ENCODE measurements around the gene DACT1. TPM values are rescaled to one million over a fixed set of nuclear protein-coding genes. Genes with fewer than 3 reads are reported as not detected.

The DACT1 gene
- total RNA-seq, 2 donors from 2014 or later, result 36.1 to 50.9 TPM

DNA sequence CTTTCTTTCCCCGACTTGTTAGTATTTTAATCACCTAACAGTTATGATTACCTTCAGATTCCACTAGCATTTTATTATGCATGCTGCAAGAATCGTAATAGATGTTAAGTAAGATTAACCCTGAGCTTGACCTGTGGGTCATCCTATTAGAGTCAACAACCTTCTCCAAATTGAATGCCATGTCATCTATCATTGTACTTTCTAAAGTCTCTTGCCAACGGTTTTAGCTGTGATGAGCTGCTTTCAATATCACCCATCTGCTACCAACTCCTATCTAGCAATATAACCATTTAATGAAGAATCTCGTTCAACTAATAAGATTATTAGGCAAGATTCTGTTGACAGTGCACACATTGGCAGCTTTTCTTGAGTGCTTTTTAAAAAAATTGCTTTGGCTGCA, 33.7 kb downstream of the DACT1 start:
- H3K9me3 ChIP-seq, result no peaks in the 10 kb centered on the region
- H3K36me3 ChIP-seq, result no peaks in the 10 kb centered on the region
- ATAC-seq (ENCODE audit: insufficient number of reproducible peaks, low FRiP score, low read depth) (no peak), DNase-seq (ENCODE audit: low spot score) (no peak)
- peaks cover 0 to 5% of the 10 kb centered on the region in 2 donors for H3K4me1 ChIP-seq (ENCODE audit: control insufficient read depth in 1 of 2, low read depth in 2 of 2)
- no peak overlapping the region for H3K4me3 ChIP-seq
- no peak overlapping the region for H3K27ac ChIP-seq
- no peak for TF ChIP-seq CTCF (IDR thresholded peaks at IDR 0.05)
- no peaks in the 10 kb centered on the region for H3K27me3 ChIP-seq (replicated peaks; ENCODE audit: insufficient read depth)

DNA sequence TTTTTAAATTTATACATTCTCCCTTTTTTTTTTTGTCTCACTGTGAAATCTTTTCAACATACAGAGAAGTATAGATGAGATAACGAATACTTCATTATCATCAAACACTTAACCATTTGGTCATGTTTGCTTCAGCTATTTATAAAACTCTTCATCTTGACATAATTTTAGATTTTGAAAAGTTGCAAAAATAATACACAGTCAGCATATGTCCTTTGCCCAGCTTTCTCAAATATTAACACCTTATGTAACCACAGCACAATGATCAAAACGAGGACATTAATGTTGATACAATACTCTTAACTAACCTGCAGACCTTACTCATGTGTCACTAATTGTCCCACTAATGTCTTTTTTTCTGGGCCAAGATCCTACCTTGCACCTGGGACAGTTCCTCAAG, 36.0 kb downstream of the DACT1 start:
- no peak for TF ChIP-seq CTCF (IDR thresholded peaks at IDR 0.05)
- H3K27ac ChIP-seq, result no peak overlapping the region
- H3K27me3 ChIP-seq (replicated peaks; ENCODE audit: insufficient read depth), result no peaks in the 10 kb centered on the region
- no peaks in the 10 kb centered on the region for H3K36me3 ChIP-seq
- H3K9me3 ChIP-seq, result no peaks in the 10 kb centered on the region
- ATAC-seq (ENCODE audit: insufficient number of reproducible peaks, low FRiP score, low read depth), result no peak
- DNase-seq (ENCODE audit: low spot score), result no peak
- no peak overlapping the region for H3K4me3 ChIP-seq
- H3K4me1 ChIP-seq (ENCODE audit: control insufficient read depth in 1 of 2, low read depth in 2 of 2), result no peaks in the 10 kb centered on the region

- H3K4me1 ChIP-seq (ENCODE audit: control insufficient read depth in 1 of 2, low read depth in 2 of 2), result no peaks in the 10 kb centered on the region
- TF ChIP-seq CTCF (IDR thresholded peaks at IDR 0.05), result no peak
- no peaks in the 10 kb centered on the region for H3K27me3 ChIP-seq (replicated peaks; ENCODE audit: insufficient read depth)
- no peaks in the 10 kb centered on the region for H3K9me3 ChIP-seq
- H3K36me3 ChIP-seq, result no peaks in the 10 kb centered on the region
- no peak overlapping the region for H3K27ac ChIP-seq
- ATAC-seq (ENCODE audit: insufficient number of reproducible peaks, low FRiP score, low read depth), result no peak
- DNase-seq (ENCODE audit: low spot score), result no peak
- H3K4me3 ChIP-seq, result no peak overlapping the region
Measured at GRCh38 chr14:58677001-58677400, 39.2 kb downstream of the DACT1 start.

- TF ChIP-seq CTCF (IDR thresholded peaks at IDR 0.05), result no peak
Measured at GRCh38 chr14:58677517-58677916, 39.8 kb downstream of the DACT1 start.

GRCh38 chr14:58677996-58678395, 40.2 kb downstream of the DACT1 start:
- no peak for ATAC-seq (ENCODE audit: insufficient number of reproducible peaks, low FRiP score, low read depth)
- H3K4me1 ChIP-seq (ENCODE audit: control insufficient read depth in 1 of 2, low read depth in 2 of 2), result no peaks in the 10 kb centered on the region
- no peak for DNase-seq (ENCODE audit: low spot score)

More at GRCh38 chr14:58677517-58677916, 39.8 kb downstream of the DACT1 start:
- no peaks in the 10 kb centered on the region for H3K36me3 ChIP-seq
- H3K4me3 ChIP-seq, result no peak overlapping the region
- ATAC-seq (ENCODE audit: insufficient number of reproducible peaks, low FRiP score, low read depth) (no peak), DNase-seq (ENCODE audit: low spot score) (no peak)
- H3K9me3 ChIP-seq, result no peaks in the 10 kb centered on the region
- no peaks in the 10 kb centered on the region for H3K4me1 ChIP-seq (ENCODE audit: control insufficient read depth in 1 of 2, low read depth in 2 of 2)
- H3K27ac ChIP-seq, result no peak overlapping the region
- H3K27me3 ChIP-seq (replicated peaks; ENCODE audit: insufficient read depth), result no peaks in the 10 kb centered on the region

More at GRCh38 chr14:58677996-58678395, 40.2 kb downstream of the DACT1 start:
- H3K27me3 ChIP-seq (replicated peaks; ENCODE audit: insufficient read depth), result no peaks in the 10 kb centered on the region
- no peak for TF ChIP-seq CTCF (IDR thresholded peaks at IDR 0.05)
- H3K27ac ChIP-seq, result no peak overlapping the region
- H3K36me3 ChIP-seq, result no peaks in the 10 kb centered on the region
- no peak overlapping the region for H3K4me3 ChIP-seq
- no peaks in the 10 kb centered on the region for H3K9me3 ChIP-seq
